Measurements from ENCODE around the gene PLEKHO1.
"Not testable (repeated sequence)": the region's sequence is repeated elsewhere in the genome, so short reads cannot be mapped to it uniquely, and the experiment has no call there.

PLEKHO1 gene, protein sequence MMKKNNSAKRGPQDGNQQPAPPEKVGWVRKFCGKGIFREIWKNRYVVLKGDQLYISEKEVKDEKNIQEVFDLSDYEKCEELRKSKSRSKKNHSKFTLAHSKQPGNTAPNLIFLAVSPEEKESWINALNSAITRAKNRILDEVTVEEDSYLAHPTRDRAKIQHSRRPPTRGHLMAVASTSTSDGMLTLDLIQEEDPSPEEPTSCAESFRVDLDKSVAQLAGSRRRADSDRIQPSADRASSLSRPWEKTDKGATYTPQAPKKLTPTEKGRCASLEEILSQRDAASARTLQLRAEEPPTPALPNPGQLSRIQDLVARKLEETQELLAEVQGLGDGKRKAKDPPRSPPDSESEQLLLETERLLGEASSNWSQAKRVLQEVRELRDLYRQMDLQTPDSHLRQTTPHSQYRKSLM

GRCh38 chr1:150149271-150150132, at the start of gene PLEKHO1:
PLEKHO1 (plus strand) TSS chr1:150149916; CDS start chr1:150150258, 342 bp downstream.
- peak; percentile 43 to 51 (median 50) for DNase-seq (ENCODE audit: low read depth in 2 of 3, low spot score in 2 of 3)

- no peak for DNase-seq (ENCODE audit: low read depth in 2 of 3, low spot score in 2 of 3)
These were observed 46.7 kb upstream of the PLEKHO1 start for GRCh38 chr1:150102986-150103385.

DNA sequence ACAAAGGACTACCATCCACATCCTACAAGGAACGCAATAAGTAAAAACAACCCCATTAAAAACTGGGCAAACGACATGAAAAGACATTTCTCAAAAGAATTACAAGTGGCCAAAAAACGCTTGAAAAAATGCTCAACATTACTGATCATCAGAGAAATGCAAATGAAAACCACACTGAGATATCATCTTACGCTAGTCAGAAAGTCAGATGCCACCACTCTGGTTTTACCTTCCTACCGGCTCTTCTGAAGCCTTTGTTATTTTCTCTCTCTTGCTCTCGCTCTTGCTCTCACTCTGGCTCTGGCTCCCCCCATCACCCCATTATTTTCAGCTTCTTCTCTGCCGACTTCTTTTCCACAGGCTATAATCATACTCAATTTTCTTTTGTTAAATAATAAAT, 43.4 kb upstream of the PLEKHO1 start:
- no peak for DNase-seq (ENCODE audit: low read depth in 2 of 3, low spot score in 2 of 3)

DNA sequence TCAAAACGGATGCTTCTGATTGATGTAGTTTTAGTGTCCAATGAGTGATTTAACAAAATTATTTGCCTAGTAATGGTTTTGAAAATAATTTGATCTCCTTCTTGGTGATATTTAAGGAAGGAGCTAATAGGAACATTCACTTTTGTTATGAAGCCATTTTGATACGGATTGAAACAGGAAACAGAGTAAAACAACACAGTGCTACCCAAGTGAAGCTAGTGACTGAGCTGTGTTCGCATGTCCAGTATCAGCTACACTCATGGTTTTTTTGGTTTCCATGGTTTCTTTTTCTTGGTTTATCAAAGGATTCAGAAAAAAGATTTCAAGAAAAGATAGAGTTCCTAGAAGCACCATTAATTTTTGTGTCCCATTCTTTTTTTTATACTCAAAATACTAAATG, 40.1 kb upstream of the PLEKHO1 start:
- DNase-seq (ENCODE audit: low read depth in 2 of 3, low spot score in 2 of 3): no peak

GRCh38 chr1:150110116-150110515, 39.6 kb upstream of the PLEKHO1 start:
- no peak for DNase-seq (ENCODE audit: low read depth in 2 of 3, low spot score in 2 of 3)

- DNase-seq (ENCODE audit: low read depth in 2 of 3, low spot score in 2 of 3): no peak
These were observed 38.0 kb upstream of the PLEKHO1 start for GRCh38 chr1:150111670-150112069.

- no peak for DNase-seq (ENCODE audit: low read depth in 2 of 3, low spot score in 2 of 3)
These were observed 34.6 kb upstream of the PLEKHO1 start for GRCh38 chr1:150115121-150115520.

DNA sequence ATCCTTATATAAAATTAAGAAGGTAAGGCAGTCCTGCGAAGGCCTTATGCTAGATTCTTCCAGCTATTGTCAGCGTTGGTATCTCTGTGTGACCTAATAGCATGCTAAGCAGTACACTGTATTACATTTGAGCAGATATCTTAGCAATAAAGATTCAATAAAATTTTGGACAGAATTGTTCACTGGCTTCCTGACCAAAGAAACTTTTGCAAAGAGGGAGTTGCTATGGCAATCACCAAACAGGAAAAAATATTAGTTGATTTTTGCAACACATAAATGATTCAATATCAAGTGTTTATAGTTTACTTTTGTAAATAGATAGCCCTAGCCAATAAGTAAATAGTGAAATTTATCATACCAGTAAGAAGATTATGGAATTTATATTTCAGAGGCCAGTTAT, 31.0 kb upstream of the PLEKHO1 start:
- no peak for DNase-seq (ENCODE audit: low read depth in 2 of 3, low spot score in 2 of 3)

DNA sequence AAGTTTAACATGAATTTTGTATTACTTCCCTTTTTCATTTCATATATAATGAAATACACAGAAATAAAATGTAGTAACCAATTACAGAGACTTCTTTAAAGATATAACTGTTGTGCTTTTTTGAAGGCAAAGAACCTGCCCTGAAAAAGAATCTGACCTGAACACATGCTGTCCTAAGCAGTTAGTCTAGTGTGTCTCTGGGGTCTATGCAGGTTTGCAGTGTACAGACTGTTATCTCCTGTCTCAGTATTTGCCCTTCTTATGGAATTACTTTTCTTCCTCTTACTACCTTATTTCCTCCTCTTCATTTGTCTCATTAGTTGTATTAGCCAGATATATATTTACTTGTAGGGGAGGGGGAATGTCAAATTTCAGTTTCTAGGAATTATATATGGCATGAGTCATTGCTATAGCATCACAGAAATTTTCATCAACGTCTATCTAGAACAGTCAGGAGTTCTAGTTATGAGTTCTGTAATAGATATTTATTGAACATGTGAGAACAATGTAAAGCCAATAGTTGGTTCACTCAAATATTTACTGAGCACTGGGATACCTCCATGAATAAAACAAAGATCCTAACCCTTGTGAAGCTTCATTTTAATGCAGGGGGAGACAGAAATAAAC, 28.4 kb upstream of the PLEKHO1 start:
- DNase-seq (ENCODE audit: low read depth in 2 of 3, low spot score in 2 of 3): no peak

- no peak for DNase-seq (ENCODE audit: low read depth in 2 of 3, low spot score in 2 of 3)
These were observed 22.9 kb upstream of the PLEKHO1 start for GRCh38 chr1:150126811-150127210.

- no peak for DNase-seq (ENCODE audit: low read depth in 2 of 3, low spot score in 2 of 3)
These were observed 22.3 kb upstream of the PLEKHO1 start for GRCh38 chr1:150127464-150127863.

DNA sequence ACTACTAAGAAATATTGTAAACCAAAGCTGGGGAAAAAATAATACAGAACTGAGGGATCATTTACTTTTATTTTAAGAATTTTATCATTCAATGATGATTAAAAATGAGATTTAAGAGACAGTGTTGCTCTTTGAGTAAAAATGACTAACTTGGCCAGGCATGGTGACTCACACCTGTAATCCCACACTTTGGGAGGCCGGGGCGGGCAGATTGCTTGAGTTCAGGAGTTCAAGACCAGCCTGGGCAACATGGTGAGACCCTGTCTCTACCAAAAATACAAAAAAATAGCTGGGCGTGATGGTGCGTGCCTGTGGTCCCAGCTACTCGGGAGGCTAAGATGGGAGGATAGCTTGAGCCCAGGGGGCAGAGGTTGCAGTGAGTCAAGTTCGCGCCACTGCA, 21.8 kb upstream of the PLEKHO1 start:
- no peak for DNase-seq (ENCODE audit: low read depth in 2 of 3, low spot score in 2 of 3)

GRCh38 chr1:150132372-150132771, 17.3 kb upstream of the PLEKHO1 start:
- no peak for DNase-seq (ENCODE audit: low read depth in 2 of 3, low spot score in 2 of 3)

DNA sequence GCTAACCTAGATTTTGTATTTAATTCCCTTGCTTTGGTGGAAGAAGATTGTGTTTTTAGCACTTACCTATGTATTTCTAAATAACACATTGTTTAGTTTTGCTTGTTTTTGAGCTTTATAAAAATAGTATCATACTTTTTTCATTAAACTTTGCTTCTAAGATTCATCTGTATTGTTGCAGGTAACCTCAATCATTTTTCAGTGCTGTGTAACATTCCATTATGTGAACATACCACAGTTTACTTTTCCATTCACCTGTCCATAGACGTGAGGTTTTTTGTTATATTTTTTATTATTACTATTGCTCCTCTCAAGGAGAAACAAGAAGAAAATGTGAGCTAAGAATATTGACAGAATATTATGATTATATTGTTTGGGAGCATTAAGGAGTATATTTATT, 15.2 kb upstream of the PLEKHO1 start:
- DNase-seq (ENCODE audit: low read depth in 2 of 3, low spot score in 2 of 3): no peak

DNA sequence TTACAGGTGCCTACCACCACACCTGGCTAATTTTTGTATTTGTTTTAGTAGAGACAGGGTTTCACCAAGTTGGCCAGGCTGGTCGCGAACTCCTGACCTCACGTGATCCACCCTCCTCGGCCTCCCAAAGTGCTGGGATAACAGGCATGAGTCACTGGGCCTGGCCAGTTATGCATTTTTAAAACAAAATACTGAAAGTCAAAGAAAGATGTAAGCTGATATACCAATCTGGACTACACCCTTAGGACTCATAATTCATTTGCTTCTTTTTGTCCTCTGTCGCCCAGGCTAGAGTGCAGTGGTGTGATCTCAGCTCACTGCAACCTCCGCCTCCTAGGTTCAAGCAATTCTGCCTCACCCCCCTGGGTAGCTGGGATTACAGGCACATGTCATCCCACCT, 14.3 kb upstream of the PLEKHO1 start:
- not testable (repeated sequence) for DNase-seq (ENCODE audit: low read depth in 2 of 3, low spot score in 2 of 3)

DNA sequence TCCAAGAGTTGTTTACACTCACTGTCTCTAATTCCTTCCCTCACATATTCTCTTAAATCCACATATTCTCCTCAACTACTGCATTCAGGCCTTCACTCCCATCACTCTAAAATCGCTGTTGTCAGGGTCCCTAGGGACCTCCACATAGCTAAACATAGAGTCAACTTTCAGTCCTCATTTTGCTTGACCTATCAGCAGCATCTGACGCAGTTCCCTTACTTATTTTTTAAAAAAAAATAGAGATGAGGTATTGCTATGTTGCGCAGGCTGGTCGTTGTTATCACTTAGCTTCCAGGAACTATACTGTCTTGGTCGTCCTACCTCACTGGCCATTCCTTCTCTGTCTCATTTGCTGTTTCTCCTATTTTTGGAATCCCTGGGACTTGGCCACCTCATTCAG, 11.7 kb upstream of the PLEKHO1 start:
- no peak for DNase-seq (ENCODE audit: low read depth in 2 of 3, low spot score in 2 of 3)

DNA sequence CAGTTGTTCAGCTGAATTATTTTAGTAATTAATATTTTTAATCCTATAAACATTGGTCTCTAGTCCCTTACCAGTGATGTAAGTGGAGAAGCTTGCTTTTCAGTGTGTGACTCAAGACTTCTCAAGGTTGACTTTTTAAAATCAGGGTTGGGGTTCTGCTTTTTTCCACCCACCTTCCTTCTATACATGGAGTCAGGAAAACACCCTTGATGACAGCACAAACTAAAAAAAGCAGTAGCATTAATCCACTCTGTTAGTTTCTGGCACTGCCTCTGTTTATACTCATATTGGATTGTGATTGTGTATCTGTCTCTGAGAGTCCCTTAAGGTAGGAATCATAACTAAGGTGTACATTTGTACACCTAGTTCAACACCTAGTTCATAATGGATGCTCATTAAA, 8.3 kb upstream of the PLEKHO1 start:
- DNase-seq (ENCODE audit: low read depth in 2 of 3, low spot score in 2 of 3): no peak

- no peak for DNase-seq (ENCODE audit: low read depth in 2 of 3, low spot score in 2 of 3)
These were observed 7.6 kb upstream of the PLEKHO1 start for GRCh38 chr1:150142083-150142482.

DNA sequence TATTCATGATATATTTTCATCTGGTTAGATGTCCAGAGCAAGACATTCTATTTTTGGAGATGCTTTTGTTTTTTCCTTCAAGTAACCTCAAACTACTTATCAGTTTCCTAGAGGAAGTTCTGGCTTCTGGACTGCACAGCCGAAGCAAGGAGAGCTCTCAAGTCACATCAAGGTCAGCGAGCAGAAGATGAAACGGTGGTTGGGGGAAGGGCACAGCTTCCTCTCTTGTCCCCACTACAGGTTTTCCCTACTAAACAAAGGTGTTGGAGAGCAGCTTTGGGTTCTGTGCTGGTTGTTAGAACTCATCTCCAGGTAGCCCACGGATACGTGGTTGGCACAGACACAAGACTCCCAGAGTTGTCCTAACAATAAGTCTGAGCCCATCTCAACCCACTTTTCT, 5.1 kb upstream of the PLEKHO1 start:
- DNase-seq (ENCODE audit: low read depth in 2 of 3, low spot score in 2 of 3): no peak

GRCh38 chr1:150146016-150146415, 3.7 kb upstream of the PLEKHO1 start:
- DNase-seq (ENCODE audit: low read depth in 2 of 3, low spot score in 2 of 3): not testable (repeated sequence)

- DNase-seq (ENCODE audit: low read depth in 2 of 3, low spot score in 2 of 3): no peak
These were observed 2.7 kb upstream of the PLEKHO1 start for GRCh38 chr1:150146849-150147542.
